GM19351 (cell line): ENCODE results near the gene UGT1A4.
"Not testable (repeated sequence)": the region's sequence is repeated elsewhere in the genome, so short reads cannot be mapped to it uniquely, and the experiment has no call there.

Experiments used
- ATAC-seq: cut with Tn5 transposase; IDR thresholded peaks from one replicate; pipeline ENCODE4 v1.9.1; 2021; ENCODE audit warnings: mild to moderate bottlenecking, moderate library complexity; ENCODE audit not compliant: unreplicated experiment

UGT1A4 gene

DNA sequence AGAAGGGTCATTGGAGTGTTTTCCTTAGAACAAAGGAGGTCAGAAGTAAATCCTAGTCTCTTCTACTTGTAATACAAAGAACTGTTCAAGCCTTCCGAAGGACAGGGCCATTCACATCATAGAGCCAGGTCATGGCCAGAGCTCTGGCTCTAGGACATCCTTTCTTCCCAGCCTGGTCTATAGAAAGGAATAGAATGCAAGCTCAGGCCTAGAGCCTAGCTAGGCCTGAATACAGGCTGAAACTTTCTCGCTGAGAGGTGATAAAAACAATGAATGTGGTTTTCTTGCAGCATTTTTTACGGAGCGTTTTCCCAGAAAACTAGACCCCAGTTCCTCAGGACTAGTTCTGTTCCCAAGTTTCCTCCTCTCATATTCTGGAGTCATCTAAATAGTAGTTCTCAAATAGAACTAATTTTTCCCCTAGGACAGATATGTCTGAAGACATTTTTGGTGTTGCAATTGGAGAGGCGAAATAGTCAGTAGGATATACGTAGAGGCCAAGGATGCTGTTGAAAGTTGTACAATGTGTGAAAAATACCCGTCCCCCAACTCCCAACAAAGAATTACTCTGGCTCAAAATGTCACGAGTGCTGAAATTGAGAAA, 19.0 kb upstream of the UGT1A4 start:
- ATAC-seq = no peak

- no peak for ATAC-seq
Observed at GRCh38 chr2:233700028-233700635, 18.4 kb upstream of the UGT1A4 start.

DNA sequence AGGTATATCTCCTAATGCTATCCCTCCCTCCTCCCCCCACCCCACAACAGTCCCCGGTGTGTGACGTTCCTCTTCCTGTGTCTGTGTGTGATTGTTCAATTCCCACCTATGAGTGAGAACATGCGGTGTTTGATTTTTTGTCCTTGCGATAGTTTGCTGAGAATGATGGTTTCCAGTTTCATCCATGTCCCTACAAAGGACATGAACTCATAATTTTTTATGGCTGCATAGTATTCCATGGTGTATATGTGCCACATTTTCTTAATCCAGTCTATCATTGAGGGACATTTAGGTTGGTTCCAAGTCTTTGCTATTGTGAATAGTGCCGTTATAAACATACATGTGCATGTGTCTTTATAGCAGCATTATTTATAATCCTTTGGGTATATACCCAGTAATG, 17.7 kb upstream of the UGT1A4 start:
- ATAC-seq = not testable (repeated sequence)

DNA sequence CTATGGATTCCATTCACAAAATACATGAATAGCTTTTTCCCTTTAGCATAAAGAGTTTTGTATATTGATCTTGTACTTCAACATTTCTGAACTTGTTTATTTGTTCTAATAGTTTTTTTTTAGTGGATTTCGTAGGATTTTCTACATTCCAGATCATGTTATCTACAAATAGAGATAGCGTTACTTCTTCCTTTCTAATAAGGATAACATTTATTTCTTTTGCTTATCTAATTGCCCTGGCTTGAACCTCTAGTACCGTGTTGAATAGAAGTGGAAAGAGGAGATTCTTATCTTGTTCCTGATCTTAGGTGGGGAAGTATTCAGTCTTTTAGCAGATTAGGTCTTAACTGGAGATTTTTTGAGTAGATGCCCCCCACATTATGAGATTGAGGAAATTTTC, 16.3 kb upstream of the UGT1A4 start:
- no peak for ATAC-seq

DNA sequence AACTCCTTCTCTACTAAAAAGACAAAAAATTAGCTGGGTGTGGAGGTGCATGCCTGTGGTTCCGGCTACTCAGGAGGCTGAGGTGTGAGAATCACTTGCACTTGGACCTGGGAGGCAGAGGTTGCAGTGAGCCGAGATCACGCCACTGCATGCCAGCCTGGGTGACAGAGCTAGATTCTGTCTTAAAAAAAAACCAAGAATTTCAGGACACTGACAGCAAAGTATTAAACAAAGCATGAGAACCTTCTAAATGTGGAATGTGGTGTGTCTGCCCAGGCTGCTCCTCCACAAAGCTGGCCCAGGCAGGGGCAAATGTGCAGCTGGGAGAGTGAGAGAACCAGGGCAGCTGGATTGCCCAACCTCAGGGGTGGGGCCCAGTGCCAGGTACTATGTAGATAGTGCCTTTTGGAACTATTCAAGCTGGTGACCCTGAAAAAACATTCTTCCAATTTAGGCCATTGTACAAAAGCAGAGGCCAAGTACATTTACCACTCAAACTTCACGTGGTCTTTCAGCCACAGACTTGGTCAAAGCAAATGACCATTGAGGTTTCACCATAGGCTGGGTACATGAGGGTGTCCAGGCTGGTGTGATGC, 12.5 kb upstream of the UGT1A4 start:
- ATAC-seq = no peak

DNA sequence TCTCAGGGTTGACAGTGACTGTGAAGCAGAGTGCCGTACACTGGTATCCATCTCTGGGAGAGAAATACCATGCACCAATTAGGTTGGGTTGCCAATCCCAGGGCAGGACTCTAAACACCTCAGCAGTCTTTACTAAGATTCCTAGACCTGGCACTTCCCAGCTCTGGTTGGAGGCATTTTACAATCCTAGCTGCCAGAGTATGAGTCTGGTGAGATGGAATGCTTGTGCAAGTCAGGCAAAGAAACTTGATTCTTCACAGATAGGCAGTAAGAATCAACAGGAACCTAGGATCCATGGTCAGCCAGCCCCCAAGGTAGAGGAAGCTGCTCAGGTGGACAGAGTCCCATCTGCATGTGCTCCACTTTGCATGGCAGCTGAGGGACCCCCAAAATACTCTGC, 11.8 kb upstream of the UGT1A4 start:
- ATAC-seq = no peak

GRCh38 chr2:233707940-233708644, 10.4 kb upstream of the UGT1A4 start:
- ATAC-seq = no peak

DNA sequence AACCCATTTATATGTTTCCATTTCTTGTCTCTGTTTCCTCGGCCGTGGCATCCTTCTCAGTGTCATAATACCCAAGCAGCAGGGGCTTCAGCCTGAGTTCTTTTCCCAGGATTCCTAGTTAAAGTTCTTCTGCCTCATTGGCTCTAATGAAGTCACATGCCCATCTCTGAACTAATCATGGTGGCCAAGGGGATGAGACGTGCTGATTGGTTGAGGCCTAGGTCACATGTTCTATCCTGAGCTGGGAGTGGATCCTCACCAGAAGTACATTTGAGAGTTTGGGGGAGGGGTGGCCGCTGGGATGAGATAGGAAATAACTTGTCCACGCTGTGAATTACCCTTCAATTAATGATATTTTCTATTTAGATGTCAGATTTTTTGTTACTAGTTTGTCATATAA, 9.6 kb upstream of the UGT1A4 start:
- no peak for ATAC-seq

DNA sequence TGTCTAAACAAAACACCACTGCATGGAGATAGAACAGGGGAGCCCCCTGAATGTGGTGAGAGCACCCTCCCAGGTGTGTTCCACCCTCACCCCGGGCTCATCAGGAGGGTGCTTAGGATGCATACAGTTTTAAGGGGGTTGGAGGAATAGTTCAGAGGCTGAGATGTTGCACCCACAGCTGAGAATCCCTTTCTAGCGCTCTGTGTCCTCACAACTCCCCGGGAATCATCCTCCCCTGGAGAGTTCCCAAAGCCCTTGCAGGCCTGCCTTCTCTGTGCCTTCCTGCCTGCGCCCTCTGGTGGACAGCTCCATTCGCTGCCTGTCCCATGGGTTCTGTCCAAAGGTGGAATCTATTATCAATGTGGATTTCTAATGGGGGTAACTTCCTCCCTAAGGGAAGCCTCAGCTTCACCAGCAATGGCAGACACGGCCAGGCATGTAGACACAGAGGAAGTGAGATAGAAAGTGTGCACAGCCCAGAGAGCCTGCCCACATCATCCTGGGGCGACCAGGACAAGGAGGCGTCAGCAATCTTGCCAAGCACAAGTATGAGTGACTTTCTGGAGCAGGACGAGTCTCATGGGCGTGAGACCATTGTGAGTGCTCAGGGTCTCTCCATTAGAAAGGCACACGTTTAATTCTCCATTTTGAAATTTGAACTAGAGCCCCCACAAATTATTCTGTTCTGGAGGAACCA, 7.1 kb upstream of the UGT1A4 start:
- peak; percentile 69 for ATAC-seq

DNA sequence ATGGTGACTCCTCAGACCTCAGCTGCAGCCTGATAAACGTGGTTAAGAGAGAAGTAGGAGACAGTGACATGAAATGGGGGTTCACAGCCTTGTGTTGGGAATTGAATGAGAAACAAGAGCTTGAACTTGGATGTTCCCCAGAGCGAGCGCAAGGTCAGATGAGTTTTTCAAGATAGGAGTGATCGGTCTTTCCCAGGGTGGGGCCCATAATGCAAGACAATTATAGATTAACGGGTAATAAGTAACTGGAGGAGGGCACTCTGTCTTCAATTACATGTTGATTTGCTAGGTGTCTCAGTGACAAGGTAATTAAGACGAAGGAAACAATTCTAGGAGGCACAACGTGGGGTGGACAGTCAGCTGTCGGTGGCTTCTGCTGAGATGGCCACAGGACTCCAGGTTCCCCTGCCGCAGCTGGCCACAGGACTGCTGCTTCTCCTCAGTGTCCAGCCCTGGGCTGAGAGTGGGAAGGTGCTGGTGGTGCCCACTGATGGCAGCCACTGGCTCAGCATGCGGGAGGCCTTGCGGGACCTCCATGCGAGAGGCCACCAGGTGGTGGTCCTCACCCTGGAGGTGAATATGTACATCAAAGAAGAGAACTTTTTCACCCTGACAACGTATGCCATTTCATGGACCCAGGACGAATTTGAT, 5.8 kb upstream of the UGT1A4 start, which contains the start of gene UGT1A5:
UGT1A5 (plus strand) TSS at position 297 of the 651 bp plus-strand sequence; CDS start at position 382, 85 bp downstream.
- no peak for ATAC-seq

DNA sequence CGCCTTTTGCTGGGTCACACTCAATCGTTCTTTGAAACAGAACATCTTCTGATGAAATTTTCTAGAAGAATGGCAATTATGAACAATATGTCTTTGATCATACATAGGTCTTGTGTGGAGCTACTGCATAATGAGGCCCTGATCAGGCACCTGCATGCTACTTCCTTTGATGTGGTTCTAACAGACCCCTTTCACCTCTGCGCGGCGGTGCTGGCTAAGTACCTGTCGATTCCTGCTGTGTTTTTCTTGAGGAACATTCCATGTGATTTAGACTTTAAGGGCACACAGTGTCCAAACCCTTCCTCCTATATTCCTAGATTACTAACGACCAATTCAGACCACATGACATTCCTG, 5.3 kb upstream of the UGT1A4 start:
- ATAC-seq = no peak

DNA sequence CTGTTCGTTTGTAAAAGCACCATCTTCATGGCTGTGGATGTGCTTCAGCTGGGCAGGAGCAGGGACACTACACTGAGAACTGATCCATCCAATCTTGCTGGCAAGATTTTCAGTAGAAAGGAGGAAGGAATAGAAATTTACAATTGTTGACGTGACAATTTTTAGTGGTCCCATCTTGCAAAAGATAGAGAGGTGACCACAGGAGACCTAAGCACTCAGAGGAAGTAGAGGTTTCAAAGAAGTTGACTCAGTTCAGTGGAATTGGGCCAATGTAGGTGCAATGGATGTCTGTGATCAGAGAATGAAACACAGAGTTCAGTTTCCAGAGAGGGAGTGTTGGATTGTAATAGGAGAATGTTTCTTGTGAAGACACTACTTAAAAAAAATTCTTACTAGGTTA, 4.4 kb upstream of the UGT1A4 start:
- ATAC-seq = no peak

DNA sequence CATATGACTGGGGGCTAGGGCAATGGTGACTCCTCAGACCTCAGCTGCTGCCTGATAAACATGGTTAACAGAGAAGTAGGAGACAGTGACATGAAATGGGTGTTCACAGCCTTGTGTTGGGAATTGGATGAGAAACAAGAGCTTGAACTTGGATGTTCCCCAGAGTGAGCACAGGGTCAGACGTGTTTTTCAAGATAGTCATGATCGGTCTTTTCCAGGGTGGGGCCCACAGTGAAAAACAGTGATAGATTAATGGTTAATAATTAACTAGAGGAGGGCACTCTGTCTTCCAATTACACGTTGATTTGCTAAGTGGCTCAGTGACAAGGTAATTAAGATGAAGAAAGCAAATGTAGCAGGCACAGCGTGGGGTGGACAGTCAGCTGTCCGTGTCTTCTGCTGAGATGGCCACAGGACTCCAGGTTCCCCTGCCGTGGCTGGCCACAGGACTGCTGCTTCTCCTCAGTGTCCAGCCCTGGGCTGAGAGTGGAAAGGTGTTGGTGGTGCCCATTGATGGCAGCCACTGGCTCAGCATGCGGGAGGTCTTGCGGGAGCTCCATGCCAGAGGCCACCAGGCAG, 10.3 kb downstream of the UGT1A4 start, which contains the start of gene UGT1A3:
UGT1A3 (plus strand) TSS at position 320 of the 579 bp plus-strand sequence; CDS start at position 405, 85 bp downstream.
- ATAC-seq = no peak

DNA sequence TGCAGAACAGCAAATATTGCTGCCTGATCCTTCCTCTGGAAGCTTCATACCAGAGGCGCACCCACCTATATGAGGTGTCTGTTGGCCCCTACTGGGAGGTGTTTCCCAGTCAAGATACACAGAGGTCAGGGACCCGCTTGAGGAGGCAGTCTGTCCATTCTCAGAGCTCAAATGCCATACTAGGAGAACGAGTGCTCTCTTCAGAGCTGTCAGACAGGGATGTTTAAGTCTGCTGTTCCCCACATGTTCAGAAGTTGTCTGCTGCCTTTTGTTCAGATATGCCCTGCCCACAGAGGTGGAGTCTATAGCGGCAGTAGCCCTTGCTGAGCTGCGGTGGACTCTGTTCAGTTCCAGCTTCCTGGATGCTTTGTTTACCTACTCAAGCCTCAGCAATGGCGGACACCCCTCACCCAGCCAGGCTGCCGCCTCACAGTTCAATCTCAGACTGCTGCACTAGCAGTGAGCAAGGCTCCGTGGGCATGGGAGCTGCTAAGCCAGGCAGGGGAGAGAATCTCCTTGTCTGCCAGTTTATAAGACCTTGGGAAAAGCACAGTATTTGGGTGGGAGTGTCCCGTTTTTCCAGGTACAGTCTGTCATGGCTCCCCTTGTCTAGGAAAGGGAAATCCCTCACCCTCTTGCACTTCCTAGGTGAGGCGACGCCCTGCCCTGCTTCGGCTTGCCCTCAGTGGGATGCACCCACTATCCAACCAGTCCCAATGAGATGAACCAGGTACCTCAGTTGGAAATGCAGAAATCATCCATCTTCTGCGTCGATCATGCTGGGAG, 18.5 kb downstream of the UGT1A4 start:
- not testable (repeated sequence) for ATAC-seq

DNA sequence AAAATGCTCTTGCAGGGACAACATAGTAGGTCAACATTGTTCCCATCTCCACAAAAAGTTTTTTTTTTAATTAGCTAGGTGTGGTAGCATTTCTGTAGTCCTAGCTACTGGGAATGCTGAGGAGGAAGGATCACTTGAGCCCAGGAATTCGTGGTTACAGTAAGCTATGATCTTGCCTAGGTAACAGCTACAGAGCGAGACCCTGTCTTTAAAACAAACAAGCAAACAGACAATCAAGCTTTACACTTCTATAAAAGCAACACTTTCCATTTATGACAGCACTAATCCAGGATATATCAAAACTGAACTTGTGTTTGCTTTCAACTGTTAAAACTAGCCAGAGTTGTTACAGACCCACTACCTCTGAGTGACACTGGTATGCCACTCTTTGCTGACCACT, 22.3 kb downstream of the UGT1A4 start:
- ATAC-seq = no peak

GRCh38 chr2:233743464-233744259, 25.1 kb downstream of the UGT1A4 start:
- no peak for ATAC-seq

GRCh38 chr2:233745073-233745755, 26.7 kb downstream of the UGT1A4 start:
- no peak for ATAC-seq

DNA sequence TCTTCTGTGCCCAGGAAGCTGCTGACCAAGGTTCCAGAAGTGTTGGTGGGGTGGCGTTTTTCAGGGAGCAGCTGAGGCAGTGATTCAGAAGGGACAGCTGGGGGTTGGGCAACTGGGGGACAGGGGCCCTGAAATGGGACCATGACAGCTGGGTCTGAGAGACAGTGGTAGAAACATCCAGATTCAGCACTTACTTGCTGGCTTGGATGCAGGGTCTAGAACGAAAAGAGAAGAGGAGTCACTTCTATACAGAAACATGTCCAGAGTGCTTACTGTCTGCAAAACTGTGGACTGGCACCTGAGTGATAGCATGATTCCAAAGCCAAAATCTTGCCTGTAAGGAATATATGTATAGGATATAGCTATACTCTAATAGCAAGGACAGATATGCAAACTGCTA, 27.3 kb downstream of the UGT1A4 start:
- not testable (repeated sequence) for ATAC-seq
